Measurements from ENCODE around the gene SPTLC1.
"Not testable (repeated sequence)": the region's sequence is repeated elsewhere in the genome, so short reads cannot be mapped to it uniquely, and the experiment has no call there.

The SPTLC1 gene

GRCh38 chr9:92010705-92011536 is 104.3 kb downstream of the SPTLC1 start:
- Histone ChIP-seq H3K9ac (ENCODE audit: low read depth, low read length) (no peak overlapping the region), H3K9me3 (ENCODE audit: control insufficient read depth, insufficient read depth, low read length) (no peaks in the 10 kb centered on the region)

GRCh38 chr9:92010253-92010652 is 105.0 kb downstream of the SPTLC1 start:
- H3K27me3 ChIP-seq (ENCODE audit: control insufficient read depth, insufficient read depth, low read length); H3K36me3 ChIP-seq (ENCODE audit: control insufficient read depth, insufficient read depth, low read length); H3K9ac ChIP-seq (ENCODE audit: low read depth, low read length); H3K4me3 ChIP-seq (ENCODE audit: low read depth, low read length); H3K4me1 ChIP-seq (ENCODE audit: control insufficient read depth, insufficient read depth, low read length); H3K9me3 ChIP-seq (ENCODE audit: control insufficient read depth, insufficient read depth, low read length): not testable (repeated sequence)

More at GRCh38 chr9:92010705-92011536, 104.3 kb downstream of the SPTLC1 start:
- no peaks in the 10 kb centered on the region for H3K27me3 ChIP-seq (ENCODE audit: control insufficient read depth, insufficient read depth, low read length)
- no peak overlapping the region for H3K4me3 ChIP-seq (ENCODE audit: low read depth, low read length)
- no peaks in the 10 kb centered on the region for H3K36me3 ChIP-seq (ENCODE audit: control insufficient read depth, insufficient read depth, low read length)
- no peaks in the 10 kb centered on the region for H3K4me1 ChIP-seq (ENCODE audit: control insufficient read depth, insufficient read depth, low read length)

- Histone ChIP-seq H3K9me3 (ENCODE audit: control insufficient read depth, insufficient read depth, low read length) (no peaks in the 10 kb centered on the region), H3K9ac (ENCODE audit: low read depth, low read length) (no peak overlapping the region), H3K36me3 (ENCODE audit: control insufficient read depth, insufficient read depth, low read length) (no peaks in the 10 kb centered on the region), H3K4me1 (ENCODE audit: control insufficient read depth, insufficient read depth, low read length) (no peaks in the 10 kb centered on the region), H3K27me3 (ENCODE audit: control insufficient read depth, insufficient read depth, low read length) (no peaks in the 10 kb centered on the region), H3K4me3 (ENCODE audit: low read depth, low read length) (no peak overlapping the region)
These were observed 107.2 kb downstream of the SPTLC1 start for GRCh38 chr9:92008041-92008440.

- H3K27me3 ChIP-seq (ENCODE audit: control insufficient read depth, insufficient read depth, low read length) = no peaks in the 10 kb centered on the region
- no peaks in the 10 kb centered on the region for H3K36me3 ChIP-seq (ENCODE audit: control insufficient read depth, insufficient read depth, low read length)
- H3K9me3 ChIP-seq (ENCODE audit: control insufficient read depth, insufficient read depth, low read length) = no peaks in the 10 kb centered on the region
- no peak overlapping the region for H3K9ac ChIP-seq (ENCODE audit: low read depth, low read length)
- H3K4me3 ChIP-seq (ENCODE audit: low read depth, low read length) = no peak overlapping the region
- no peaks in the 10 kb centered on the region for H3K4me1 ChIP-seq (ENCODE audit: control insufficient read depth, insufficient read depth, low read length)
These were observed 111.2 kb downstream of the SPTLC1 start for GRCh38 chr9:92004045-92004392.

GRCh38 chr9:92003308-92004044 is 111.7 kb downstream of the SPTLC1 start:
- Histone ChIP-seq H3K4me1 (ENCODE audit: control insufficient read depth, insufficient read depth, low read length) (no peaks in the 10 kb centered on the region), H3K9ac (ENCODE audit: low read depth, low read length) (no peak overlapping the region), H3K4me3 (ENCODE audit: low read depth, low read length) (no peak overlapping the region), H3K36me3 (ENCODE audit: control insufficient read depth, insufficient read depth, low read length) (no peaks in the 10 kb centered on the region), H3K27me3 (ENCODE audit: control insufficient read depth, insufficient read depth, low read length) (no peaks in the 10 kb centered on the region), H3K9me3 (ENCODE audit: control insufficient read depth, insufficient read depth, low read length) (no peaks in the 10 kb centered on the region)

- H3K36me3 ChIP-seq (ENCODE audit: control insufficient read depth, insufficient read depth, low read length); H3K27me3 ChIP-seq (ENCODE audit: control insufficient read depth, insufficient read depth, low read length); H3K9me3 ChIP-seq (ENCODE audit: control insufficient read depth, insufficient read depth, low read length); H3K4me1 ChIP-seq (ENCODE audit: control insufficient read depth, insufficient read depth, low read length); H3K4me3 ChIP-seq (ENCODE audit: low read depth, low read length); H3K9ac ChIP-seq (ENCODE audit: low read depth, low read length): not testable (repeated sequence)
These were observed 113.3 kb downstream of the SPTLC1 start for GRCh38 chr9:92001948-92002347.

GRCh38 chr9:92001244-92001643 is 114.0 kb downstream of the SPTLC1 start:
- Histone ChIP-seq H3K9me3 (ENCODE audit: control insufficient read depth, insufficient read depth, low read length) (no peaks in the 10 kb centered on the region), H3K4me3 (ENCODE audit: low read depth, low read length) (no peak overlapping the region), H3K9ac (ENCODE audit: low read depth, low read length) (no peak overlapping the region), H3K27me3 (ENCODE audit: control insufficient read depth, insufficient read depth, low read length) (no peaks in the 10 kb centered on the region), H3K36me3 (ENCODE audit: control insufficient read depth, insufficient read depth, low read length) (no peaks in the 10 kb centered on the region), H3K4me1 (ENCODE audit: control insufficient read depth, insufficient read depth, low read length) (no peaks in the 10 kb centered on the region)

- H3K4me3 ChIP-seq (ENCODE audit: low read depth, low read length) = no peak overlapping the region
- H3K27me3 ChIP-seq (ENCODE audit: control insufficient read depth, insufficient read depth, low read length) = no peaks in the 10 kb centered on the region
- H3K9me3 ChIP-seq (ENCODE audit: control insufficient read depth, insufficient read depth, low read length) = no peaks in the 10 kb centered on the region
- no peaks in the 10 kb centered on the region for H3K36me3 ChIP-seq (ENCODE audit: control insufficient read depth, insufficient read depth, low read length)
- no peak overlapping the region for H3K9ac ChIP-seq (ENCODE audit: low read depth, low read length)
- no peaks in the 10 kb centered on the region for H3K4me1 ChIP-seq (ENCODE audit: control insufficient read depth, insufficient read depth, low read length)
These were observed 120.1 kb downstream of the SPTLC1 start for GRCh38 chr9:91995000-91995655.

- Histone ChIP-seq H3K27me3 (ENCODE audit: control insufficient read depth, insufficient read depth, low read length) (no peaks in the 10 kb centered on the region), H3K9me3 (ENCODE audit: control insufficient read depth, insufficient read depth, low read length) (no peaks in the 10 kb centered on the region), H3K9ac (ENCODE audit: low read depth, low read length) (no peak overlapping the region), H3K4me1 (ENCODE audit: control insufficient read depth, insufficient read depth, low read length) (no peaks in the 10 kb centered on the region), H3K4me3 (ENCODE audit: low read depth, low read length) (no peak overlapping the region), H3K36me3 (ENCODE audit: control insufficient read depth, insufficient read depth, low read length) (no peaks in the 10 kb centered on the region)
These were observed 120.8 kb downstream of the SPTLC1 start for GRCh38 chr9:91994422-91994821.

- no peak overlapping the region for H3K4me3 ChIP-seq (ENCODE audit: low read depth, low read length)
- H3K4me1 ChIP-seq (ENCODE audit: control insufficient read depth, insufficient read depth, low read length) = no peaks in the 10 kb centered on the region
- no peaks in the 10 kb centered on the region for H3K27me3 ChIP-seq (ENCODE audit: control insufficient read depth, insufficient read depth, low read length)
- no peaks in the 10 kb centered on the region for H3K36me3 ChIP-seq (ENCODE audit: control insufficient read depth, insufficient read depth, low read length)
- H3K9me3 ChIP-seq (ENCODE audit: control insufficient read depth, insufficient read depth, low read length) = no peaks in the 10 kb centered on the region
- H3K9ac ChIP-seq (ENCODE audit: low read depth, low read length) = no peak overlapping the region
These were observed 122.7 kb downstream of the SPTLC1 start for GRCh38 chr9:91992461-91993041.

GRCh38 chr9:91991721-91992341 is 123.4 kb downstream of the SPTLC1 start:
- H3K4me3 ChIP-seq (ENCODE audit: low read depth, low read length) = no peak overlapping the region
- H3K27me3 ChIP-seq (ENCODE audit: control insufficient read depth, insufficient read depth, low read length) = no peaks in the 10 kb centered on the region
- H3K9ac ChIP-seq (ENCODE audit: low read depth, low read length) = no peak overlapping the region
- H3K4me1 ChIP-seq (ENCODE audit: control insufficient read depth, insufficient read depth, low read length) = no peaks in the 10 kb centered on the region
- no peaks in the 10 kb centered on the region for H3K9me3 ChIP-seq (ENCODE audit: control insufficient read depth, insufficient read depth, low read length)
- no peaks in the 10 kb centered on the region for H3K36me3 ChIP-seq (ENCODE audit: control insufficient read depth, insufficient read depth, low read length)
